Measurements from ENCODE around the gene WDR73.

DNA sequence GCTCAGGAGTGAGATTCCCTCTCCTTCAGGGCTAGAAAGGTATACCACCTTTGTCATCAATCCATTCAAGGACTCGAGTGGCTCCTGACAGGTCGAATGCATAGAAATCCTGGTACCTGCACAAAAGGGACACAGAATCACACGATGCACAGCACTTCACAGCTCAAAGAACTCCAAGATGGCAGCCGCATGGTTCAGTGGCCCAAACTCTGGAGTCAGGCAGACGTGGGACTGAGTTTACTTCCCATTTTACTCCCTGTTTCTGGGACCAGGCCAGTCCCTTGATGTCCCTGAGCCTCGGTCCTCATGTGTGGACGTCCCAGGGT, 536 bp downstream of the WDR73 start:
- TF ChIP-seq POLR2AphosphoS5 (IDR thresholded peaks at IDR 0.05; ENCODE audit: control insufficient read depth, insufficient read depth, low read depth, low read length) (no peak), ZNF707 (CRISPR knock-in tag; conservative IDR thresholded peaks at IDR 0.05) (no peak), RNF219 (CRISPR knock-in tag; IDR thresholded peaks at IDR 0.05) (no peak), ZFP36 (IDR thresholded peaks at IDR 0.05; ENCODE audit: low read depth, low read length, partially characterized antibody) (no peak), REST (IDR thresholded peaks at IDR 0.05; ENCODE audit: borderline replicate concordance) (no peak), REST (CRISPR knock-in tag; IDR thresholded peaks at IDR 0.05; ENCODE audit: low read depth) (no peak), E2F5 (CRISPR knock-in tag; IDR thresholded peaks at IDR 0.05) (no peak), HDAC3 (IDR thresholded peaks at IDR 0.05; ENCODE audit: borderline replicate concordance, partially characterized antibody) (no peak), HMGXB4 (CRISPR knock-in tag; IDR thresholded peaks at IDR 0.05) (no peak), PHTF2 (CRISPR knock-in tag; IDR thresholded peaks at IDR 0.05) (no peak)
- TF ChIP-seq, protein P1, sequence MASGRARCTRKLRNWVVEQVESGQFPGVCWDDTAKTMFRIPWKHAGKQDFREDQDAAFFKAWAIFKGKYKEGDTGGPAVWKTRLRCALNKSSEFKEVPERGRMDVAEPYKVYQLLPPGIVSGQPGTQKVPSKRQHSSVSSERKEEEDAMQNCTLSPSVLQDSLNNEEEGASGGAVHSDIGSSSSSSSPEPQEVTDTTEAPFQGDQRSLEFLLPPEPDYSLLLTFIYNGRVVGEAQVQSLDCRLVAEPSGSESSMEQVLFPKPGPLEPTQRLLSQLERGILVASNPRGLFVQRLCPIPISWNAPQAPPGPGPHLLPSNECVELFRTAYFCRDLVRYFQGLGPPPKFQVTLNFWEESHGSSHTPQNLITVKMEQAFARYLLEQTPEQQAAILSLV (tag; IDR thresholded peaks at IDR 0.05) = no peak
- TF ChIP-seq, protein P2, sequence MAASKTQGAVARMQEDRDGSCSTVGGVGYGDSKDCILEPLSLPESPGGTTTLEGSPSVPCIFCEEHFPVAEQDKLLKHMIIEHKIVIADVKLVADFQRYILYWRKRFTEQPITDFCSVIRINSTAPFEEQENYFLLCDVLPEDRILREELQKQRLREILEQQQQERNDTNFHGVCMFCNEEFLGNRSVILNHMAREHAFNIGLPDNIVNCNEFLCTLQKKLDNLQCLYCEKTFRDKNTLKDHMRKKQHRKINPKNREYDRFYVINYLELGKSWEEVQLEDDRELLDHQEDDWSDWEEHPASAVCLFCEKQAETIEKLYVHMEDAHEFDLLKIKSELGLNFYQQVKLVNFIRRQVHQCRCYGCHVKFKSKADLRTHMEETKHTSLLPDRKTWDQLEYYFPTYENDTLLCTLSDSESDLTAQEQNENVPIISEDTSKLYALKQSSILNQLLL (CRISPR knock-in tag; IDR thresholded peaks at IDR 0.05; ENCODE audit: borderline replicate concordance) = no peak
- TF ChIP-seq, protein P3, sequence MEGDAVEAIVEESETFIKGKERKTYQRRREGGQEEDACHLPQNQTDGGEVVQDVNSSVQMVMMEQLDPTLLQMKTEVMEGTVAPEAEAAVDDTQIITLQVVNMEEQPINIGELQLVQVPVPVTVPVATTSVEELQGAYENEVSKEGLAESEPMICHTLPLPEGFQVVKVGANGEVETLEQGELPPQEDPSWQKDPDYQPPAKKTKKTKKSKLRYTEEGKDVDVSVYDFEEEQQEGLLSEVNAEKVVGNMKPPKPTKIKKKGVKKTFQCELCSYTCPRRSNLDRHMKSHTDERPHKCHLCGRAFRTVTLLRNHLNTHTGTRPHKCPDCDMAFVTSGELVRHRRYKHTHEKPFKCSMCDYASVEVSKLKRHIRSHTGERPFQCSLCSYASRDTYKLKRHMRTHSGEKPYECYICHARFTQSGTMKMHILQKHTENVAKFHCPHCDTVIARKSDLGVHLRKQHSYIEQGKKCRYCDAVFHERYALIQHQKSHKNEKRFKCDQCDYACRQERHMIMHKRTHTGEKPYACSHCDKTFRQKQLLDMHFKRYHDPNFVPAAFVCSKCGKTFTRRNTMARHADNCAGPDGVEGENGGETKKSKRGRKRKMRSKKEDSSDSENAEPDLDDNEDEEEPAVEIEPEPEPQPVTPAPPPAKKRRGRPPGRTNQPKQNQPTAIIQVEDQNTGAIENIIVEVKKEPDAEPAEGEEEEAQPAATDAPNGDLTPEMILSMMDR (IDR thresholded peaks at IDR 0.05 in 2 of 3, conservative IDR thresholded peaks at IDR 0.05 in 1 of 3; ENCODE audit: insufficient read depth in 2 of 3, low read depth in 1 of 3, low read length in 3 of 3) = no peak
